Fibroblast of the aortic adventitia (primary cell): ENCODE measurements around the gene PTPN14. TPM values are rescaled to one million over a fixed set of nuclear protein-coding genes. Genes with fewer than 3 reads are reported as not detected.

Source experiments
- DNase-seq: peaks from one replicate; pipeline ENCODE4 v3.0.0-alpha.2; 2010; ENCODE audit warnings: low read depth
- H3K4me3 ChIP-seq: 2 replicates; pipeline ENCODE4 v1.5.1; 2011; ENCODE audit warnings: low read depth, mild to moderate bottlenecking, control low read depth, low read length, moderate library complexity
- total RNA-seq: library from RNA; depleted of rRNA; stranded (reverse); fragments of >200 nt; gene quantifications from 2 replicates; pipeline ENCODE4 v1.2.3, GENCODE V29; 2012; ENCODE audit warnings: low replicate concordance
- TF ChIP-seq, protein P1 (sequence below): IDR thresholded peaks from 2 replicates; pipeline ENCODE4 v1.5.1; 2011; ENCODE audit warnings: mild to moderate bottlenecking, low read length, control low read depth, inconsistent platforms; ENCODE audit not compliant: insufficient read depth

PTPN14 gene
- total RNA-seq, 1 donor = 46.6 TPM

DNA sequence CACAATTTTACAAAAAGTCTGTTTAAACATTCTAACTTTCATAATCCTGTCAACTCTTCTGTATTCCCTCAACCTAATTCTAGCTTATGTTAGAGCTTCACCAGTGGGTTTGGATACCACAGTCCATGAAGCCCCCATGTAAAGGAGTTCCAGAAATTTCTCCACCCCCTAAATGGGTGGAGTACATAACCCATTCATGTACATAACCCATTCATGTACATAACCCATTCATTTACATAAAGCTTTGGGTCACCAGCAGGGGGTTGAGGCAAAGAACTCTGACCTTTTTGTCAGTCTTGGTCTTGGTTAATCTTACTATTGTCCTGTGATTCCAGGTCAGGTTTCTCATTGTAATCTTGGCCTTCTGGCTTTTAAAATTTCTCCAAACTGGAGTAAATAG is 208.9 kb downstream of the PTPN14 start:
- no peak overlapping the region for H3K4me3 ChIP-seq
- DNase-seq = no peak
- TF ChIP-seq, protein P1, sequence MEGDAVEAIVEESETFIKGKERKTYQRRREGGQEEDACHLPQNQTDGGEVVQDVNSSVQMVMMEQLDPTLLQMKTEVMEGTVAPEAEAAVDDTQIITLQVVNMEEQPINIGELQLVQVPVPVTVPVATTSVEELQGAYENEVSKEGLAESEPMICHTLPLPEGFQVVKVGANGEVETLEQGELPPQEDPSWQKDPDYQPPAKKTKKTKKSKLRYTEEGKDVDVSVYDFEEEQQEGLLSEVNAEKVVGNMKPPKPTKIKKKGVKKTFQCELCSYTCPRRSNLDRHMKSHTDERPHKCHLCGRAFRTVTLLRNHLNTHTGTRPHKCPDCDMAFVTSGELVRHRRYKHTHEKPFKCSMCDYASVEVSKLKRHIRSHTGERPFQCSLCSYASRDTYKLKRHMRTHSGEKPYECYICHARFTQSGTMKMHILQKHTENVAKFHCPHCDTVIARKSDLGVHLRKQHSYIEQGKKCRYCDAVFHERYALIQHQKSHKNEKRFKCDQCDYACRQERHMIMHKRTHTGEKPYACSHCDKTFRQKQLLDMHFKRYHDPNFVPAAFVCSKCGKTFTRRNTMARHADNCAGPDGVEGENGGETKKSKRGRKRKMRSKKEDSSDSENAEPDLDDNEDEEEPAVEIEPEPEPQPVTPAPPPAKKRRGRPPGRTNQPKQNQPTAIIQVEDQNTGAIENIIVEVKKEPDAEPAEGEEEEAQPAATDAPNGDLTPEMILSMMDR = no peak

DNA sequence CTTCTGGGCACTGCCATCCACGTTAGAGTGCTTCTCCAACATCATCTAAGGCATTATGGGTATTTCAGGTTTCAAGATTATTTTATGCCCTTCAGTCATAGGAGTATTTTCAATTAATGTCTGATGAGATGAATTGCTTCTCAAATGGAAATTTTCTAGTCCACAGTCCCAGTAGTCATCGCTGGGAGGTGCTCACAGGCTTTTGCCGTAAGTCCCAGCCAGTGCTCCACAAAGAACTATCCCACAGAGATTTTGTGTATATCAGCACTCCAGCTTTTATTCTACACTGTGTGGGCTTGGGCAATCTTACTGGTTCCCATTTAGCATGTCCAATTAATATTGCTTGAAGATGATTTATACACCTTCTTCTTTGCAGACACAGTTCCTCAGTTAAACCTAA is 209.5 kb downstream of the PTPN14 start:
- TF ChIP-seq, protein P1 = peak; percentile 8
- H3K4me3 ChIP-seq = no peak overlapping the region
- no peak for DNase-seq

DNA sequence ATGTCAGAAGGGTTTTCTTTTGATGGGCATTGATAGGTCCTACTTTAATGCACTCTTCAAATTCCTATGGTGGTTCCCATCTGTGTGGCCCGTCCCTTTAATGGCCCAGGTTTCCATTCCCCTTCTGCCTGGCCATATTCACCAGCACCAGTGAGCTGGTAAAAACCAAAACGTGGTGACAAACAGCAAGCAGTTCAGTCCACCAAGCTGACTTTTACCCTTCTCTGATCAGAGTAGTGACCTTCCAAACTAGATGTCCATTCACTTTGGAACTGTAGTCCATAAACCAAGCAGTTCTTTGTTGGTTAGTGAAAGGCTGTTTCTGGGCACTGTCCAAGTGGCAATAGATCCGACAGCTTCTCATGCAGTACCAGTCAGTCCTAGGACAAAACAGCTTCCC is 209.9 kb downstream of the PTPN14 start:
- no peak overlapping the region for H3K4me3 ChIP-seq
- DNase-seq = no peak
- TF ChIP-seq, protein P1 = no peak

DNA sequence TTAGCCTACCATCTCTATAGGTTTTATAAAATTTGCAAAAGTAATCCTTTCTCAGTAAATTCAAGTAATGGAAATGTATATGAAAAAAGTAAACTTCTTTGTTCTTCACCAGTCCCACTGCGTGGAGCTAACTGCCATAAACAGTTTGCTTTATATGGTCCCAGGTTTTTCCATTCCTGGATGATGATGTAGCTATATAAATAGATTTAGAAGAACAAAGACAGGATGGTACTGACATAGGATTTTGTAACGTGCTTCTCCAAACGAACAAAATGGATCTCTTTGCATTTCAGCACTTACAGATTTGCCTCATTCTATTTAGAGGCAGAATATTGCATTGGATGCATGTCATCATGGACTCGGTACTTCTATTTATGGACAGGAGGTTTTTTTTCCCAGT is 213.2 kb downstream of the PTPN14 start:
- TF ChIP-seq, protein P1 = no peak
- no peak overlapping the region for H3K4me3 ChIP-seq
- no peak for DNase-seq

DNA sequence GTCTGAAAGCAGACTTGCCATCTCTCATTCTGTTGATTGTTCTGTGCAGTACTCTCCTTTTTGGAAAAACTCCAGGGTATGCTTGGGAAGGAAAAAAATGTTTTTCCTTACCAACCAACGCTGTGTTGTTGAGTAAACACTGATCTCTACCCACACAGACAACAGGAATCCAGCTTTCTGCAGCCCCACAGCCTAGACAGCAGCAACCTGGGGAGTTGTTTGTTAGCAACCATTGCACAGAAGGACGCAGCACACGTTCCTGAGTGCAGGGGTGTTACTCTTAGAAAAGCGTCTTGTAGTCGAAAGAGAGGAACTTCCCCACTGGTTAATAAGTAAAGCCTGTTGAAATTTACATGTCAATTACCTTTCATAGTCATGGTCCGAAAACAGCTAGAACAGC is 213.9 kb downstream of the PTPN14 start:
- no peak overlapping the region for H3K4me3 ChIP-seq
- peak; percentile 22 for DNase-seq
- TF ChIP-seq, protein P1 = no peak

DNA sequence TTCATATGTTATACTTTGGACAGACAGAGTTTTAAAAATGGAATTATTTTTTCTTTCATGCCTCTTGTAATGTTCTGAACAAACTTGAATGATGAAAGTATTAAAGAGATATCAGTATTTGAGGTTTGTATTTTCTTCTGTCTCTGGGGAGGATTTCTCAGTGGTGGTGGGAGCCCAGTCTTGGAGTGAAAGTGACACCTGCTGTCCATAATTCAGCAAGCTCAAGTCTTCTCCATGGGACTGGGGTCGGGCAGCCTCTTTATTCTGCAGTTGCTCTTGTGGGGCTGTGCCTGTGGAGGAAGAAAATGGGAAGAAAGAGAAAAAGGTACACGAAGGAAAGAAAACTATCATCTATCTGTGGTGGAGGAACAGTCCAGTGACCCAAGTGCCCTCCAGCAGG is 214.4 kb downstream of the PTPN14 start:
- TF ChIP-seq, protein P1 = no peak
- H3K4me3 ChIP-seq = no peak overlapping the region
- no peak for DNase-seq

DNA sequence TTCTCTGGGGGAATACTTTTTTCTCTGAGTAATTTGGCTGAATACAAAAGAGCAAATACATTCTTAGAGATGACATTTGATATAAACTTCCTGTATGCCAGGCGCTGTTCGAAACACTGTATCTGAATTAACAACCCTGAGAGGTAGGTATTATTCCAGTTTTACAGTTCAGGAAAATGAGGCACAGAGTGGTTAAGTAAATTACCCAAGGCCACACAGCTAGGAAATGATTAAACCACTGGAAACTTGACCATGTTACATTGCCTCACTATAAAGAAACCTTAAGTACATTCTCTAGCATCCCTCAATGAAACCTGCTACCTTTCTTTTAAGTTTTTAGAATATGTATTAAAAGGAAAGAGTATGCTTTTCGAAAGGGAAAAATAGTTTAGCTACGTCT is 215.8 kb downstream of the PTPN14 start:
- TF ChIP-seq, protein P1 = no peak
- DNase-seq = no peak
- no peak overlapping the region for H3K4me3 ChIP-seq
